ENCODE data around the gene CTNNA3.

CTNNA3 gene

GRCh38 chr10:67100951-67101350 is 595.0 kb downstream of the CTNNA3 start:
- H3K27ac ChIP-seq, result no peak overlapping the region
- no peaks in the 10 kb centered on the region for H3K79me2 ChIP-seq
- no peak overlapping the region for H3K4me3 ChIP-seq (ENCODE audit: low read depth, low read length)
- no peaks in the 10 kb centered on the region for H3K9me3 ChIP-seq (ENCODE audit: control insufficient read depth, low read length)
- H3K27me3 ChIP-seq (ENCODE audit: control insufficient read depth, insufficient read depth, low read length), result no peaks in the 10 kb centered on the region
- H3K36me3 ChIP-seq (ENCODE audit: control insufficient read depth, insufficient read depth, low read length), result no peaks in the 10 kb centered on the region
- H3K9ac ChIP-seq, result no peak overlapping the region
- TF ChIP-seq CTCF (IDR thresholded peaks at IDR 0.05), result no peak
- H3K4me2 ChIP-seq (ENCODE audit: low read length), result no peak overlapping the region
- no peaks in the 10 kb centered on the region for H3K4me1 ChIP-seq
- H2AFZ ChIP-seq, result no peak overlapping the region

- H3K27ac ChIP-seq, result no peak overlapping the region
- H3K4me3 ChIP-seq (ENCODE audit: low read depth, low read length), result no peak overlapping the region
- no peak overlapping the region for H3K4me2 ChIP-seq (ENCODE audit: low read length)
Observed at GRCh38 chr10:67098461-67098860, 597.5 kb downstream of the CTNNA3 start.

GRCh38 chr10:67095531-67095930 is 600.5 kb downstream of the CTNNA3 start:
- H3K9ac ChIP-seq, result no peak overlapping the region
- H3K36me3 ChIP-seq (ENCODE audit: control insufficient read depth, insufficient read depth, low read length), result no peaks in the 10 kb centered on the region
- H3K27ac ChIP-seq, result no peak overlapping the region
- no peak overlapping the region for H2AFZ ChIP-seq
- no peak for TF ChIP-seq CTCF (IDR thresholded peaks at IDR 0.05)
- no peaks in the 10 kb centered on the region for H3K79me2 ChIP-seq
- H3K4me3 ChIP-seq (ENCODE audit: low read depth, low read length), result no peak overlapping the region
- H3K27me3 ChIP-seq (ENCODE audit: control insufficient read depth, insufficient read depth, low read length), result no peaks in the 10 kb centered on the region
- H3K4me1 ChIP-seq, result no peaks in the 10 kb centered on the region
- no peak overlapping the region for H3K4me2 ChIP-seq (ENCODE audit: low read length)
- no peaks in the 10 kb centered on the region for H3K9me3 ChIP-seq (ENCODE audit: control insufficient read depth, low read length)

More at GRCh38 chr10:67098461-67098860, 597.5 kb downstream of the CTNNA3 start:
- no peaks in the 10 kb centered on the region for H3K36me3 ChIP-seq (ENCODE audit: control insufficient read depth, insufficient read depth, low read length)
- no peak for TF ChIP-seq CTCF (IDR thresholded peaks at IDR 0.05)
- no peaks in the 10 kb centered on the region for H3K27me3 ChIP-seq (ENCODE audit: control insufficient read depth, insufficient read depth, low read length)
- H3K4me1 ChIP-seq, result no peaks in the 10 kb centered on the region
- no peaks in the 10 kb centered on the region for H3K79me2 ChIP-seq
- no peaks in the 10 kb centered on the region for H3K9me3 ChIP-seq (ENCODE audit: control insufficient read depth, low read length)
- H3K9ac ChIP-seq, result no peak overlapping the region
- H2AFZ ChIP-seq, result no peak overlapping the region

DNA sequence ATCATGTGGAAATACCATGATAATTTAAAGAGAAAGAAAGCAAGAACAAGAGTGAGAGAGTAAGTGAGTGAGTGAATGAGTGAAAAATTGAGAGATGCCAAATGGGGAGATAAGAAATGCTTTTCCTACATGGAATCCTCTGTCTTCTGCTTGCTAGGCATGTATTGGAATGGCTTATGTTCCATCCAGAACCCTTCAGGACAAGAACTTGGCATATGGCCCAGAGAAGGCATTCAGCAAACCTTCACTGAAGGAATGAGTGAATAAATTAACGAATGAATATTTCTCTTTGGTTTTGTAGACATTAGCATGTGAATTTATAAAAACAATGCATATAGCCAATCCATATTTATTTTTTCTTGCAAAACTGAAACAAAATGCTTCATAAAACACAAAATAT is 608.0 kb downstream of the CTNNA3 start:
- H3K27ac ChIP-seq, result no peak overlapping the region

More for the DNA sequence above, 608.0 kb downstream of the CTNNA3 start:
- H3K79me2 ChIP-seq, result no peaks in the 10 kb centered on the region
- H3K4me3 ChIP-seq (ENCODE audit: low read depth, low read length), result no peak overlapping the region
- no peak for TF ChIP-seq CTCF (IDR thresholded peaks at IDR 0.05)
- no peaks in the 10 kb centered on the region for H3K4me1 ChIP-seq
- H3K9me3 ChIP-seq (ENCODE audit: control insufficient read depth, low read length), result no peaks in the 10 kb centered on the region
- H3K27me3 ChIP-seq (ENCODE audit: control insufficient read depth, insufficient read depth, low read length), result no peaks in the 10 kb centered on the region
- H3K9ac ChIP-seq, result no peak overlapping the region
- no peaks in the 10 kb centered on the region for H3K36me3 ChIP-seq (ENCODE audit: control insufficient read depth, insufficient read depth, low read length)
- no peak overlapping the region for H2AFZ ChIP-seq
- H3K4me2 ChIP-seq (ENCODE audit: low read length), result no peak overlapping the region

Data from parathyroid adenoma (tissue), 2 donors.